ENCODE measurements around the gene KRT23.

GRCh38 chr17:40922239-40922638 lies 15.2 kb downstream of the KRT23 start:
- TF ChIP-seq POLR2AphosphoS5 (IDR thresholded peaks at IDR 0.05; ENCODE audit: low read depth) (no peak), EZH2phosphoT487 (IDR thresholded peaks at IDR 0.05; ENCODE audit: unreplicated experiment) (no peak), EZH2 (IDR thresholded peaks at IDR 0.05; ENCODE audit: low read depth, unreplicated experiment) (no peak), ZNF462 (CRISPR knock-in tag; IDR thresholded peaks at IDR 0.05) (no peak), CREB1 (CRISPR knock-in tag; IDR thresholded peaks at IDR 0.05; ENCODE audit: low read depth) (no peak), JUNB (IDR thresholded peaks at IDR 0.05; ENCODE audit: unreplicated experiment) (no peak), ZNF331 (CRISPR knock-in tag; IDR thresholded peaks at IDR 0.05; ENCODE audit: low read depth) (no peak), NANOG (IDR thresholded peaks at IDR 0.05; ENCODE audit: borderline replicate concordance) (no peak)
- TF ChIP-seq, protein P1, sequence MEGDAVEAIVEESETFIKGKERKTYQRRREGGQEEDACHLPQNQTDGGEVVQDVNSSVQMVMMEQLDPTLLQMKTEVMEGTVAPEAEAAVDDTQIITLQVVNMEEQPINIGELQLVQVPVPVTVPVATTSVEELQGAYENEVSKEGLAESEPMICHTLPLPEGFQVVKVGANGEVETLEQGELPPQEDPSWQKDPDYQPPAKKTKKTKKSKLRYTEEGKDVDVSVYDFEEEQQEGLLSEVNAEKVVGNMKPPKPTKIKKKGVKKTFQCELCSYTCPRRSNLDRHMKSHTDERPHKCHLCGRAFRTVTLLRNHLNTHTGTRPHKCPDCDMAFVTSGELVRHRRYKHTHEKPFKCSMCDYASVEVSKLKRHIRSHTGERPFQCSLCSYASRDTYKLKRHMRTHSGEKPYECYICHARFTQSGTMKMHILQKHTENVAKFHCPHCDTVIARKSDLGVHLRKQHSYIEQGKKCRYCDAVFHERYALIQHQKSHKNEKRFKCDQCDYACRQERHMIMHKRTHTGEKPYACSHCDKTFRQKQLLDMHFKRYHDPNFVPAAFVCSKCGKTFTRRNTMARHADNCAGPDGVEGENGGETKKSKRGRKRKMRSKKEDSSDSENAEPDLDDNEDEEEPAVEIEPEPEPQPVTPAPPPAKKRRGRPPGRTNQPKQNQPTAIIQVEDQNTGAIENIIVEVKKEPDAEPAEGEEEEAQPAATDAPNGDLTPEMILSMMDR (conservative IDR thresholded peaks at IDR 0.05; ENCODE audit: low read depth in 2 of 2), result no peak
- TF ChIP-seq, protein P2, sequence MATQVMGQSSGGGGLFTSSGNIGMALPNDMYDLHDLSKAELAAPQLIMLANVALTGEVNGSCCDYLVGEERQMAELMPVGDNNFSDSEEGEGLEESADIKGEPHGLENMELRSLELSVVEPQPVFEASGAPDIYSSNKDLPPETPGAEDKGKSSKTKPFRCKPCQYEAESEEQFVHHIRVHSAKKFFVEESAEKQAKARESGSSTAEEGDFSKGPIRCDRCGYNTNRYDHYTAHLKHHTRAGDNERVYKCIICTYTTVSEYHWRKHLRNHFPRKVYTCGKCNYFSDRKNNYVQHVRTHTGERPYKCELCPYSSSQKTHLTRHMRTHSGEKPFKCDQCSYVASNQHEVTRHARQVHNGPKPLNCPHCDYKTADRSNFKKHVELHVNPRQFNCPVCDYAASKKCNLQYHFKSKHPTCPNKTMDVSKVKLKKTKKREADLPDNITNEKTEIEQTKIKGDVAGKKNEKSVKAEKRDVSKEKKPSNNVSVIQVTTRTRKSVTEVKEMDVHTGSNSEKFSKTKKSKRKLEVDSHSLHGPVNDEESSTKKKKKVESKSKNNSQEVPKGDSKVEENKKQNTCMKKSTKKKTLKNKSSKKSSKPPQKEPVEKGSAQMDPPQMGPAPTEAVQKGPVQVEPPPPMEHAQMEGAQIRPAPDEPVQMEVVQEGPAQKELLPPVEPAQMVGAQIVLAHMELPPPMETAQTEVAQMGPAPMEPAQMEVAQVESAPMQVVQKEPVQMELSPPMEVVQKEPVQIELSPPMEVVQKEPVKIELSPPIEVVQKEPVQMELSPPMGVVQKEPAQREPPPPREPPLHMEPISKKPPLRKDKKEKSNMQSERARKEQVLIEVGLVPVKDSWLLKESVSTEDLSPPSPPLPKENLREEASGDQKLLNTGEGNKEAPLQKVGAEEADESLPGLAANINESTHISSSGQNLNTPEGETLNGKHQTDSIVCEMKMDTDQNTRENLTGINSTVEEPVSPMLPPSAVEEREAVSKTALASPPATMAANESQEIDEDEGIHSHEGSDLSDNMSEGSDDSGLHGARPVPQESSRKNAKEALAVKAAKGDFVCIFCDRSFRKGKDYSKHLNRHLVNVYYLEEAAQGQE (IDR thresholded peaks at IDR 0.05; ENCODE audit: unreplicated experiment), result no peak
- TF ChIP-seq, protein P3, sequence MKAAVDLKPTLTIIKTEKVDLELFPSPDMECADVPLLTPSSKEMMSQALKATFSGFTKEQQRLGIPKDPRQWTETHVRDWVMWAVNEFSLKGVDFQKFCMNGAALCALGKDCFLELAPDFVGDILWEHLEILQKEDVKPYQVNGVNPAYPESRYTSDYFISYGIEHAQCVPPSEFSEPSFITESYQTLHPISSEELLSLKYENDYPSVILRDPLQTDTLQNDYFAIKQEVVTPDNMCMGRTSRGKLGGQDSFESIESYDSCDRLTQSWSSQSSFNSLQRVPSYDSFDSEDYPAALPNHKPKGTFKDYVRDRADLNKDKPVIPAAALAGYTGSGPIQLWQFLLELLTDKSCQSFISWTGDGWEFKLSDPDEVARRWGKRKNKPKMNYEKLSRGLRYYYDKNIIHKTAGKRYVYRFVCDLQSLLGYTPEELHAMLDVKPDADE (IDR thresholded peaks at IDR 0.05), result no peak

All from GM23338 (cell line).